HepG2 (cell line): ENCODE data around the gene RASSF8. TPM values are rescaled to one million over a fixed set of nuclear protein-coding genes. Genes with fewer than 3 reads are reported as not detected.

Experiments used
- FOSL2 ChIP-seq: sonication (generic); formaldehyde crosslinking; IDR thresholded peaks from 2 replicates; pipeline ENCODE4 v1.4.0; 2020; ENCODE audit warnings: missing genetic modification reagents
- U2AF2 ChIP-seq: fragments of 200-400 bp; formaldehyde crosslinking; IDR thresholded peaks from 2 replicates; pipeline ENCODE4 v1.6.1; 2017; ENCODE audit warnings: low read depth, mild to moderate bottlenecking, low read length
- ZBTB40 ChIP-seq, 2 experiments: fragments of 450-650 bp in 1 of 2; sonication (generic) in 1 of 2; formaldehyde crosslinking in 1 of 2; IDR thresholded peaks; 2 replicates each; pipeline versions ENCODE4 v1.6.1 to v1.8.0; 2016 to 2022; ENCODE audit warnings: antibody characterized with exemption in 1 of 2, mild to moderate bottlenecking in 1 of 2, missing genetic modification reagents in 1 of 2
- ZNF549 ChIP-seq: sonication (generic); formaldehyde crosslinking; IDR thresholded peaks from 2 replicates; pipeline ENCODE4 v1.5.0; 2020; ENCODE audit warnings: missing genetic modification reagents
- polyA plus RNA-seq, 8 experiments: library from polyadenylated mRNA; depleted of rRNA in 3 of 8; stranded (reverse) in 7 of 8; unstranded in 1 of 8; fragments of >200 nt; fragmentation: Illumina TruSeq in 4 of 8; extraction: Trizol in 4 of 8; gene quantifications; 2 replicates each; pipeline versions ENCODE4 v1.2.1 to v1.2.3, GENCODE V29; 2011 to 2016; ENCODE audit warnings: low read depth in 4 of 8, missing spikeins in 1 of 8, mixed read lengths in 1 of 8; ENCODE audit not compliant: insufficient read depth in 1 of 8
- total RNA-seq, 5 experiments: library from RNA; depleted of rRNA; stranded (reverse); fragments of >200 nt; fragmentation: Illumina TruSeq; extraction: Trizol; gene quantifications; 2 replicates each; pipeline ENCODE4 v1.2.3, GENCODE V29; 2016; ENCODE audit warnings: low read depth in 1 of 5

The RASSF8 gene
- total and polyA plus RNA-seq, 2 of the 13 experiments (the other 11 are each of a cell fraction or from before 2014, with no cell fraction given): 0.82 to 9.2 TPM

DNA sequence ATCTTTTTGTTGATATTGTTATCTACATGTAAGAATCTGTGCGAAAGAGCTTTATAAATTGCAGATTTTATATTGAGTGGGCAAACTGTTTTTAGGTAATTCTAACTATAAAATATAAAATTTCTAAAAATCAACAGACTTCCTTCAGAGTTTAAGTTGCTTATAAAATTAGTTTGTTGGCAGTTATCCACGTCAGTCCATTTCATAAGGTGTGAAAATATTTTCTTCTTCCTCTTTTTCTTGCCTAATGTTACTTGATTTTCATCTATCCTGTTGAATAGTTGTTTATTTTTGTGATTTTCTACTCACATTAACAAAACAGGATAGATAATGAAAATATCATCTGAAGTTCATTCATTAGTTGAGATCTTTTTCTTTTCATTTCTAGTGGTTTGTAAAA lies 58.0 kb downstream of the RASSF8 start (continued):
- TF ChIP-seq FOSL2 (CRISPR knock-in tag) (no peak), ZNF549 (CRISPR knock-in tag) (no peak), U2AF2 (no peak), ZBTB40 (IDR thresholded peaks at IDR 0.05) (no peak), ZBTB40 (CRISPR knock-in tag; IDR thresholded peaks at IDR 0.05) (no peak)
